SK-N-SH treated with all-trans-retinoic acid at 6 μM for 48 hours (cell line): ENCODE data around the gene POLR2C.

Source experiments
- ATAC-seq: fragments of 200-7000 bp; cut with Tn5 transposase; 3 replicates; pipeline ENCODE4 v1.9.1; 2020; ENCODE audit warnings: mild to moderate bottlenecking, moderate library complexity
- ARNTL ChIP-seq: fragments of 450-650 bp; formaldehyde crosslinking; IDR thresholded peaks from 2 replicates; pipeline ENCODE4 v1.5.0; 2020; ENCODE audit warnings: low read depth, mild to moderate bottlenecking, moderate library complexity, borderline replicate concordance
- BACH2 ChIP-seq: fragments of 250-450 bp; sonication (Bioruptor Pico); IDR thresholded peaks from 2 replicates; pipeline ENCODE4 v1.9.0; 2021; ENCODE audit warnings: mild to moderate bottlenecking, borderline replicate concordance
- CREB5 ChIP-seq: fragments of 250-450 bp; sonication (Bioruptor Pico); IDR thresholded peaks from 2 replicates; pipeline ENCODE4 v1.5.1; 2020; ENCODE audit warnings: low read depth, mild to moderate bottlenecking, moderate library complexity
- CSDC2 ChIP-seq: fragments of 250-450 bp; sonication (Bioruptor Pico); IDR thresholded peaks from 2 replicates; pipeline ENCODE4 v1.5.0; 2020; ENCODE audit warnings: mild to moderate bottlenecking, moderate library complexity
- CSRNP3 ChIP-seq: fragments of 250-450 bp; sonication (Bioruptor Pico); IDR thresholded peaks from 2 replicates; pipeline ENCODE4 v1.5.1; 2021; ENCODE audit warnings: mild to moderate bottlenecking, moderate library complexity
- GLIS3 ChIP-seq: fragments of 250-450 bp; sonication (Bioruptor Pico); IDR thresholded peaks from 2 replicates; pipeline ENCODE4 v1.5.0; 2020; ENCODE audit warnings: mild to moderate bottlenecking, moderate library complexity
- ISL1 ChIP-seq: fragments of 250-450 bp; sonication (Bioruptor Pico); IDR thresholded peaks from 2 replicates; pipeline ENCODE4 v2.1.2; 2022; ENCODE audit warnings: mild to moderate bottlenecking, moderate library complexity
- OSR1 ChIP-seq: fragments of 250-450 bp; sonication (Bioruptor Pico); IDR thresholded peaks from 2 replicates; pipeline ENCODE4 v1.8.0; 2022; ENCODE audit warnings: moderate library complexity, mild to moderate bottlenecking, inconsistent platforms
- POU6F1 ChIP-seq: fragments of 250-450 bp; sonication (Bioruptor Pico); IDR thresholded peaks from 2 replicates; pipeline ENCODE4 v1.8.0; 2021; ENCODE audit warnings: low read depth, mild to moderate bottlenecking, moderate library complexity, borderline replicate concordance
- PPARA ChIP-seq: fragments of 250-450 bp; sonication (Bioruptor Pico); IDR thresholded peaks from 2 replicates; pipeline ENCODE4 v1.5.0; 2020; ENCODE audit warnings: mild to moderate bottlenecking, borderline replicate concordance
- RARB ChIP-seq: fragments of 250-450 bp; sonication (Bioruptor Pico); IDR thresholded peaks from 2 replicates; pipeline ENCODE4 v1.8.0; 2021; ENCODE audit warnings: mild to moderate bottlenecking, moderate library complexity
- SNAI2 ChIP-seq: fragments of 250-450 bp; sonication (Bioruptor Pico); IDR thresholded peaks from 2 replicates; pipeline ENCODE4 v1.5.0; 2020; ENCODE audit warnings: mild to moderate bottlenecking, moderate library complexity
- TCF4 ChIP-seq: fragments of 250-450 bp; sonication (Bioruptor Pico); IDR thresholded peaks from 2 replicates; pipeline ENCODE4 v1.8.0; 2021; ENCODE audit warnings: mild to moderate bottlenecking, moderate library complexity, borderline replicate concordance
- TOX ChIP-seq: fragments of 250-450 bp; sonication (Bioruptor Pico); IDR thresholded peaks from 2 replicates; pipeline ENCODE4 v1.8.0; 2021; ENCODE audit warnings: mild to moderate bottlenecking, moderate library complexity, borderline replicate concordance
- TSHZ2 ChIP-seq: fragments of 250-450 bp; sonication (Bioruptor Pico); IDR thresholded peaks from 2 replicates; pipeline ENCODE4 v1.5.0; 2020; ENCODE audit warnings: mild to moderate bottlenecking, moderate library complexity
- ZC3H10 ChIP-seq: fragments of 250-450 bp; sonication (Bioruptor Pico); IDR thresholded peaks from 2 replicates; pipeline ENCODE4 v1.5.1; 2021; ENCODE audit warnings: mild to moderate bottlenecking, moderate library complexity
- ZFP3 ChIP-seq: fragments of 250-450 bp; sonication (Bioruptor Pico); IDR thresholded peaks from 2 replicates; pipeline ENCODE4 v1.5.0; 2020; ENCODE audit warnings: mild to moderate bottlenecking, moderate library complexity
- ZFP30 ChIP-seq: fragments of 450-650 bp; formaldehyde crosslinking; IDR thresholded peaks from 2 replicates; pipeline ENCODE4 v1.5.0; 2022; ENCODE audit warnings: mild to moderate bottlenecking, moderate library complexity
- ZNF565 ChIP-seq: fragments of 450-650 bp; formaldehyde crosslinking; conservative IDR thresholded peaks from 2 replicates; pipeline ENCODE4 v1.5.0; 2020; ENCODE audit warnings: low read depth, mild to moderate bottlenecking, moderate library complexity
- ZNF70 ChIP-seq: fragments of 450-650 bp; formaldehyde crosslinking; IDR thresholded peaks from 2 replicates; pipeline ENCODE4 v1.5.0; 2020; ENCODE audit warnings: mild to moderate bottlenecking, moderate library complexity
- ZNF8 ChIP-seq: fragments of 450-650 bp; formaldehyde crosslinking; IDR thresholded peaks from 2 replicates; pipeline ENCODE4 v1.5.0; 2020; ENCODE audit warnings: mild to moderate bottlenecking, moderate library complexity

POLR2C gene

GRCh38 chr16:57489229-57489628 lies 26.8 kb downstream of the POLR2C start (continued):
- TF ChIP-seq ZNF565 (CRISPR knock-in tag) (no peak), ZFP3 (CRISPR knock-in tag) (no peak), POU6F1 (CRISPR knock-in tag) (no peak), ZFP30 (CRISPR knock-in tag) (no peak)

GRCh38 chr16:57493767-57494166 lies 31.3 kb downstream of the POLR2C start:
- ATAC-seq, result no peak
- TF ChIP-seq CSRNP3 (CRISPR knock-in tag) (no peak), SNAI2 (CRISPR knock-in tag) (no peak), GLIS3 (CRISPR knock-in tag) (no peak), OSR1 (CRISPR knock-in tag) (no peak), BACH2 (CRISPR knock-in tag) (no peak), ARNTL (CRISPR knock-in tag) (no peak), ISL1 (CRISPR knock-in tag) (no peak), TSHZ2 (CRISPR knock-in tag) (no peak), ZNF70 (CRISPR knock-in tag) (no peak)

GRCh38 chr16:57497121-57497520 lies 34.6 kb downstream of the POLR2C start:
- no peak for ATAC-seq
- TF ChIP-seq TSHZ2 (CRISPR knock-in tag) (no peak), POU6F1 (CRISPR knock-in tag) (no peak), OSR1 (CRISPR knock-in tag) (no peak), SNAI2 (CRISPR knock-in tag) (no peak), ZNF8 (CRISPR knock-in tag) (no peak), TCF4 (CRISPR knock-in tag) (no peak), ZFP3 (CRISPR knock-in tag) (no peak), CSRNP3 (CRISPR knock-in tag) (no peak), TOX (no peak), CSDC2 (CRISPR knock-in tag) (no peak), ZNF565 (CRISPR knock-in tag) (no peak), BACH2 (CRISPR knock-in tag) (no peak), RARB (CRISPR knock-in tag) (no peak), ZNF70 (CRISPR knock-in tag) (no peak), ZFP30 (CRISPR knock-in tag) (no peak), ISL1 (CRISPR knock-in tag) (no peak), PPARA (CRISPR knock-in tag) (no peak), CREB5 (CRISPR knock-in tag) (no peak), ZC3H10 (no peak), ARNTL (CRISPR knock-in tag) (no peak)
